ENCODE data around the gene GYS1.
"Not testable (repeated sequence)": the region's sequence is repeated elsewhere in the genome, so short reads cannot be mapped to it uniquely, and the experiment has no call there.

GYS1 gene

GRCh38 chr19:49030323-49030722 is 37.2 kb upstream of the GYS1 start:
- H3K4me1 ChIP-seq (ENCODE audit: control insufficient read depth, insufficient read depth, low read depth, low read length); H4K91ac ChIP-seq (ENCODE audit: low read length); H3K27ac ChIP-seq (ENCODE audit: low read length, poor library complexity, severe bottlenecking); H2AFZ ChIP-seq (ENCODE audit: low read depth, low read length); H2BK15ac ChIP-seq (ENCODE audit: low read depth, poor library complexity, severe bottlenecking); H3K36me3 ChIP-seq (ENCODE audit: control insufficient read depth in 1 of 2, insufficient read depth in 2 of 2, low read depth in 1 of 2, low read length in 2 of 2); DNase-seq; H2BK5ac ChIP-seq (ENCODE audit: low read depth, low read length, poor library complexity, severe bottlenecking); H3K14ac ChIP-seq (ENCODE audit: low read length in 2 of 2); H4K8ac ChIP-seq (ENCODE audit: low read length); H3K23ac ChIP-seq (ENCODE audit: low read length in 2 of 2); H3K27me3 ChIP-seq (ENCODE audit: control insufficient read depth in 1 of 2, insufficient read depth in 1 of 2, low read length in 2 of 2); H3K9me3 ChIP-seq (ENCODE audit: control insufficient read depth, low read length); H2BK12ac ChIP-seq (ENCODE audit: low read length in 2 of 2); H2AK5ac ChIP-seq (ENCODE audit: low read length, severe bottlenecking); H3K4ac ChIP-seq (ENCODE audit: low read depth in 1 of 2, low read length in 2 of 2); H3K79me1 ChIP-seq (replicated peaks; ENCODE audit: low read length, poor library complexity, severe bottlenecking); H3K18ac ChIP-seq (ENCODE audit: low read depth in 1 of 2, low read length in 2 of 2); H2BK120ac ChIP-seq (ENCODE audit: low read depth, low read length); H3K9ac ChIP-seq (ENCODE audit: low read length); H3K4me3 ChIP-seq (ENCODE audit: insufficient read depth in 1 of 2, low read depth in 1 of 2, low read length in 2 of 2); H3K4me2 ChIP-seq (ENCODE audit: low read length, poor library complexity, severe bottlenecking): not testable (repeated sequence)
- 100% methylated on average over 3 of the region's 8 CpGs for WGBS

GRCh38 chr19:49029749-49030148 is 36.6 kb upstream of the GYS1 start:
- not testable (repeated sequence) for H2BK5ac ChIP-seq (ENCODE audit: low read depth, low read length, poor library complexity, severe bottlenecking); H2BK12ac ChIP-seq (ENCODE audit: low read length in 2 of 2); H3K4ac ChIP-seq (ENCODE audit: low read depth in 1 of 2, low read length in 2 of 2); H3K9me3 ChIP-seq (ENCODE audit: control insufficient read depth, low read length); H3K79me1 ChIP-seq (replicated peaks; ENCODE audit: low read length, poor library complexity, severe bottlenecking); H2BK15ac ChIP-seq (ENCODE audit: low read depth, poor library complexity, severe bottlenecking); H2AK5ac ChIP-seq (ENCODE audit: low read length, severe bottlenecking); H3K14ac ChIP-seq (ENCODE audit: low read length in 2 of 2); H2AFZ ChIP-seq (ENCODE audit: low read depth, low read length); H3K4me3 ChIP-seq (ENCODE audit: insufficient read depth in 1 of 2, low read depth in 1 of 2, low read length in 2 of 2); H3K9ac ChIP-seq (ENCODE audit: low read length); H3K27me3 ChIP-seq (ENCODE audit: control insufficient read depth in 1 of 2, insufficient read depth in 1 of 2, low read length in 2 of 2); H3K18ac ChIP-seq (ENCODE audit: low read depth in 1 of 2, low read length in 2 of 2); H3K36me3 ChIP-seq (ENCODE audit: control insufficient read depth in 1 of 2, insufficient read depth in 2 of 2, low read depth in 1 of 2, low read length in 2 of 2); H2BK120ac ChIP-seq (ENCODE audit: low read depth, low read length); H3K23ac ChIP-seq (ENCODE audit: low read length in 2 of 2); H3K4me2 ChIP-seq (ENCODE audit: low read length, poor library complexity, severe bottlenecking); H3K27ac ChIP-seq (ENCODE audit: low read length, poor library complexity, severe bottlenecking); H4K8ac ChIP-seq (ENCODE audit: low read length); H3K4me1 ChIP-seq (ENCODE audit: control insufficient read depth, insufficient read depth, low read depth, low read length); H4K91ac ChIP-seq (ENCODE audit: low read length)
- peak; percentile 16 for DNase-seq
- 40% methylated on average over 10 of the region's 14 CpGs for WGBS

DNA sequence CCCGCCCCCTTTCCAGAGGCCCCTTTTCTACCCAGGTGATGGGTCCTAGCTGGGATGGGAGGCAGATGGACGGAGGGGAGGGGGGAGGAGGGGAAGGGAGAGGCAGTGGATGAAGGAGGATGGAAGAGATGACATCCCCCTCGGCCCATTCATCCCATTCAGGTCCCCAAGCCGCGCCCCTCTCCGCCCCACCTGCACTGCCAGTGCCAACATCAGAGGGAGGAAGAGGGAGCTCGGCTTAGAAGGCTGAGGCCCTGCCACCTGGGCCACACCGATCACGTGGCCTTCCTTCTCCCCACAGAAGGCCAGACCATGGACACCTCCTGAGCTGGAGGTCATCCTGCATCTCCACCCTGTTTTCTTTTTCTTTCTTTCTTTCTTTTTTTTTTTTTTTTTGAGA is 35.6 kb upstream of the GYS1 start:
- DNase-seq; H3K23ac ChIP-seq (ENCODE audit: low read length in 2 of 2); H3K14ac ChIP-seq (ENCODE audit: low read length in 2 of 2); H2AK5ac ChIP-seq (ENCODE audit: low read length, severe bottlenecking); H2BK15ac ChIP-seq (ENCODE audit: low read depth, poor library complexity, severe bottlenecking); H3K79me1 ChIP-seq (replicated peaks; ENCODE audit: low read length, poor library complexity, severe bottlenecking); H2BK12ac ChIP-seq (ENCODE audit: low read length in 2 of 2); H3K4me2 ChIP-seq (ENCODE audit: low read length, poor library complexity, severe bottlenecking); H3K27ac ChIP-seq (ENCODE audit: low read length, poor library complexity, severe bottlenecking); H4K91ac ChIP-seq (ENCODE audit: low read length); H2BK5ac ChIP-seq (ENCODE audit: low read depth, low read length, poor library complexity, severe bottlenecking); H2BK120ac ChIP-seq (ENCODE audit: low read depth, low read length); H3K36me3 ChIP-seq (ENCODE audit: control insufficient read depth in 1 of 2, insufficient read depth in 2 of 2, low read depth in 1 of 2, low read length in 2 of 2); H3K4ac ChIP-seq (ENCODE audit: low read depth in 1 of 2, low read length in 2 of 2); H3K18ac ChIP-seq (ENCODE audit: low read depth in 1 of 2, low read length in 2 of 2); H2AFZ ChIP-seq (ENCODE audit: low read depth, low read length); H3K9me3 ChIP-seq (ENCODE audit: control insufficient read depth, low read length); H3K9ac ChIP-seq (ENCODE audit: low read length); H3K4me1 ChIP-seq (ENCODE audit: control insufficient read depth, insufficient read depth, low read depth, low read length); H3K27me3 ChIP-seq (ENCODE audit: control insufficient read depth in 1 of 2, insufficient read depth in 1 of 2, low read length in 2 of 2); H3K4me3 ChIP-seq (ENCODE audit: insufficient read depth in 1 of 2, low read depth in 1 of 2, low read length in 2 of 2); H4K8ac ChIP-seq (ENCODE audit: low read length): not testable (repeated sequence)
- WGBS = 97% methylated on average over 6 of the region's 9 CpGs

GRCh38 chr19:49025599-49025998 is 32.5 kb upstream of the GYS1 start:
- Histone ChIP-seq H3K4me1 (ENCODE audit: control insufficient read depth, insufficient read depth, low read depth, low read length) (peaks cover 11% of the 10 kb centered on the region), H3K27me3 (ENCODE audit: control insufficient read depth in 1 of 2, insufficient read depth in 1 of 2, low read length in 2 of 2) (peaks cover 0 to 10% of the 10 kb centered on the region in 2 experiments)
- not testable (repeated sequence) for H4K91ac ChIP-seq (ENCODE audit: low read length); H3K36me3 ChIP-seq (ENCODE audit: control insufficient read depth in 1 of 2, insufficient read depth in 2 of 2, low read depth in 1 of 2, low read length in 2 of 2); H3K79me1 ChIP-seq (replicated peaks; ENCODE audit: low read length, poor library complexity, severe bottlenecking); H2BK15ac ChIP-seq (ENCODE audit: low read depth, poor library complexity, severe bottlenecking); H2AK5ac ChIP-seq (ENCODE audit: low read length, severe bottlenecking); H2BK5ac ChIP-seq (ENCODE audit: low read depth, low read length, poor library complexity, severe bottlenecking); H2AFZ ChIP-seq (ENCODE audit: low read depth, low read length); H3K27ac ChIP-seq (ENCODE audit: low read length, poor library complexity, severe bottlenecking); H3K9ac ChIP-seq (ENCODE audit: low read length); H3K4ac ChIP-seq (ENCODE audit: low read depth in 1 of 2, low read length in 2 of 2); H4K8ac ChIP-seq (ENCODE audit: low read length); H3K9me3 ChIP-seq (ENCODE audit: control insufficient read depth, low read length); H3K18ac ChIP-seq (ENCODE audit: low read depth in 1 of 2, low read length in 2 of 2); H2BK120ac ChIP-seq (ENCODE audit: low read depth, low read length); H3K4me3 ChIP-seq (ENCODE audit: insufficient read depth in 1 of 2, low read depth in 1 of 2, low read length in 2 of 2); H3K14ac ChIP-seq (ENCODE audit: low read length in 2 of 2); H3K23ac ChIP-seq (ENCODE audit: low read length in 2 of 2); H2BK12ac ChIP-seq (ENCODE audit: low read length in 2 of 2); DNase-seq; H3K4me2 ChIP-seq (ENCODE audit: low read length, poor library complexity, severe bottlenecking)
- 59% methylated on average over 22 of the region's 23 CpGs for WGBS

Measured in mesenchymal stem cell (in vitro differentiated cells and primary cell).